Measurements from ENCODE around the gene DPYD.

Gene DPYD

GRCh38 chr1:97066860-97067259 is 854.0 kb downstream of the DPYD start:
- H3K4me3 ChIP-seq (ENCODE audit: low read depth, low read length): no peak overlapping the region
- no peak for DNase-seq (ENCODE audit: low read depth, low spot score)
- POLR2A ChIA-PET: no interaction called here
- CTCF ChIA-PET: interaction anchor here (1.3 kb wide), 1 partner anchor 25 kb away, joined by 3 read pairs; no protein-coding TSS in a partner anchor
- no peak for TF ChIP-seq CTCF (IDR thresholded peaks at IDR 0.05; ENCODE audit: insufficient read depth, low read length, missing control alignments)

GRCh38 chr1:97063532-97063931 is 857.3 kb downstream of the DPYD start:
- ChIA-PET CTCF (no interaction called here), POLR2A (no interaction called here)
- TF ChIP-seq CTCF (IDR thresholded peaks at IDR 0.05; ENCODE audit: insufficient read depth, low read length, missing control alignments): no peak
- H3K4me3 ChIP-seq (ENCODE audit: low read depth, low read length): no peak overlapping the region
- no peak for DNase-seq (ENCODE audit: low read depth, low spot score)

GRCh38 chr1:97061604-97062003 is 859.2 kb downstream of the DPYD start:
- DNase-seq (ENCODE audit: low read depth, low spot score): no peak
- no peak for TF ChIP-seq CTCF (IDR thresholded peaks at IDR 0.05; ENCODE audit: insufficient read depth, low read length, missing control alignments)
- POLR2A ChIA-PET: no interaction called here
- no peak overlapping the region for H3K4me3 ChIP-seq (ENCODE audit: low read depth, low read length)
- CTCF ChIA-PET: interaction anchor here (1.7 kb wide), 1 partner anchor 12 kb away, joined by 7 read pairs; no protein-coding TSS in a partner anchor

- no peak for TF ChIP-seq CTCF (IDR thresholded peaks at IDR 0.05; ENCODE audit: insufficient read depth, low read length, missing control alignments)
- ChIA-PET CTCF (no interaction called here), POLR2A (no interaction called here)
- no peak for DNase-seq (ENCODE audit: low read depth, low spot score)
- H3K4me3 ChIP-seq (ENCODE audit: low read depth, low read length): no peak overlapping the region
Measured at GRCh38 chr1:97056386-97056785, 864.4 kb downstream of the DPYD start.

GRCh38 chr1:97053268-97053667 is 867.6 kb downstream of the DPYD start:
- CTCF ChIA-PET: no interaction called here
- POLR2A ChIA-PET: no interaction called here
- TF ChIP-seq CTCF (IDR thresholded peaks at IDR 0.05; ENCODE audit: insufficient read depth, low read length, missing control alignments): no peak

GRCh38 chr1:97051823-97052222 is 869.0 kb downstream of the DPYD start:
- DNase-seq (ENCODE audit: low read depth, low spot score): no peak
- CTCF ChIA-PET: interaction anchor here (0.8 to 3.3 kb wide), 5 partner anchors 73 to 815 kb away, joined by 3 to 48 read pairs (median 5); no protein-coding TSS in a partner anchor
- POLR2A ChIA-PET: no interaction called here
- TF ChIP-seq CTCF (IDR thresholded peaks at IDR 0.05; ENCODE audit: insufficient read depth, low read length, missing control alignments): no peak
- no peak overlapping the region for H3K4me3 ChIP-seq (ENCODE audit: low read depth, low read length)

More at GRCh38 chr1:97053268-97053667, 867.6 kb downstream of the DPYD start:
- no peak for DNase-seq (ENCODE audit: low read depth, low spot score)
- no peak overlapping the region for H3K4me3 ChIP-seq (ENCODE audit: low read depth, low read length)

Measured in AG04449 (cell line).